Transverse colon (tissue), 4 donors: Measurements from ENCODE around the gene ANKRD33B.

ENCODE experiments used
- EP300 ChIP-seq: sonication (generic); formaldehyde crosslinking; IDR thresholded peaks from one replicate; pipeline ENCODE4 v1.6.1; 2017; ENCODE audit warnings: antibody characterized with exemption, low read depth
- POLR2A ChIP-seq: fragments of 450-650 bp; IDR thresholded peaks from one replicate; pipeline ENCODE4 v1.6.1; 2016; ENCODE audit warnings: antibody characterized with exemption, mild to moderate bottlenecking, moderate library complexity
- POLR2AphosphoS5 ChIP-seq, 3 donors: sonication (generic); formaldehyde crosslinking; IDR thresholded peaks; one replicate each; pipeline ENCODE4 v1.6.1; 2016; ENCODE audit warnings: antibody characterized with exemption in 3 of 3
- TF ChIP-seq, protein P1 (sequence below), 5 experiments: fragments of 200-600 bp in 3 of 5; fragments of 450-650 bp in 2 of 5; sonication (generic) in 3 of 5; IDR thresholded peaks; 1 replicate in 2 of 5; 2 replicates in 3 of 5; pipeline ENCODE4 v1.5.1; 2016 to 2017; ENCODE audit warnings: antibody characterized with exemption in 5 of 5, inconsistent platforms in 3 of 5, mild to moderate bottlenecking in 2 of 5, moderate library complexity in 1 of 5

GRCh38 chr5:10537624-10538023 lies 26.2 kb upstream of the ANKRD33B start:
- TF ChIP-seq, protein P1, sequence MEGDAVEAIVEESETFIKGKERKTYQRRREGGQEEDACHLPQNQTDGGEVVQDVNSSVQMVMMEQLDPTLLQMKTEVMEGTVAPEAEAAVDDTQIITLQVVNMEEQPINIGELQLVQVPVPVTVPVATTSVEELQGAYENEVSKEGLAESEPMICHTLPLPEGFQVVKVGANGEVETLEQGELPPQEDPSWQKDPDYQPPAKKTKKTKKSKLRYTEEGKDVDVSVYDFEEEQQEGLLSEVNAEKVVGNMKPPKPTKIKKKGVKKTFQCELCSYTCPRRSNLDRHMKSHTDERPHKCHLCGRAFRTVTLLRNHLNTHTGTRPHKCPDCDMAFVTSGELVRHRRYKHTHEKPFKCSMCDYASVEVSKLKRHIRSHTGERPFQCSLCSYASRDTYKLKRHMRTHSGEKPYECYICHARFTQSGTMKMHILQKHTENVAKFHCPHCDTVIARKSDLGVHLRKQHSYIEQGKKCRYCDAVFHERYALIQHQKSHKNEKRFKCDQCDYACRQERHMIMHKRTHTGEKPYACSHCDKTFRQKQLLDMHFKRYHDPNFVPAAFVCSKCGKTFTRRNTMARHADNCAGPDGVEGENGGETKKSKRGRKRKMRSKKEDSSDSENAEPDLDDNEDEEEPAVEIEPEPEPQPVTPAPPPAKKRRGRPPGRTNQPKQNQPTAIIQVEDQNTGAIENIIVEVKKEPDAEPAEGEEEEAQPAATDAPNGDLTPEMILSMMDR (IDR thresholded peaks at IDR 0.05), result no peak
- TF ChIP-seq POLR2A (no peak), EP300 (no peak), POLR2AphosphoS5 (IDR thresholded peaks at IDR 0.05) (no peak)
